GM19025 (cell line): ENCODE results near the gene CDK14.

Experiments used
- ATAC-seq: cut with Tn5 transposase; IDR thresholded peaks from one replicate; pipeline ENCODE4 v1.9.1; 2021; ENCODE audit warnings: mild to moderate bottlenecking, low read depth, moderate library complexity; ENCODE audit not compliant: unreplicated experiment

CDK14 gene

GRCh38 chr7:91226411-91226810 lies 630.3 kb downstream of the CDK14 start:
- ATAC-seq: no peak

GRCh38 chr7:91228327-91228726 lies 632.2 kb downstream of the CDK14 start:
- no peak for ATAC-seq

GRCh38 chr7:91228927-91229558 lies 632.9 kb downstream of the CDK14 start:
- ATAC-seq: no peak

GRCh38 chr7:91230100-91230499 lies 634.0 kb downstream of the CDK14 start:
- no peak for ATAC-seq

- ATAC-seq: no peak
These were observed 634.4 kb downstream of the CDK14 start for GRCh38 chr7:91230503-91230902.

- no peak for ATAC-seq
These were observed 637.1 kb downstream of the CDK14 start for GRCh38 chr7:91233212-91233611.

GRCh38 chr7:91235211-91235832 lies 639.2 kb downstream of the CDK14 start:
- no peak for ATAC-seq

- no peak for ATAC-seq
These were observed 643.1 kb downstream of the CDK14 start for GRCh38 chr7:91239171-91239604.

GRCh38 chr7:91239772-91240171 lies 643.7 kb downstream of the CDK14 start:
- no peak for ATAC-seq

GRCh38 chr7:91240376-91240941 lies 644.3 kb downstream of the CDK14 start:
- ATAC-seq: no peak

GRCh38 chr7:91242097-91242844 lies 646.1 kb downstream of the CDK14 start:
- no peak for ATAC-seq

GRCh38 chr7:91243591-91244301 lies 647.6 kb downstream of the CDK14 start:
- ATAC-seq: no peak

GRCh38 chr7:91247500-91247899 lies 651.4 kb downstream of the CDK14 start:
- ATAC-seq: no peak

- ATAC-seq: no peak
These were observed 652.9 kb downstream of the CDK14 start for GRCh38 chr7:91248996-91249395.

- ATAC-seq: no peak
These were observed 653.5 kb downstream of the CDK14 start for GRCh38 chr7:91249506-91250233.

- ATAC-seq: no peak
These were observed 654.6 kb downstream of the CDK14 start for GRCh38 chr7:91250706-91251105.

- ATAC-seq: no peak
These were observed 655.8 kb downstream of the CDK14 start for GRCh38 chr7:91251877-91252276.
